ENCODE results near the gene PPP6R1. TPM values are rescaled to one million over a fixed set of nuclear protein-coding genes. Genes with fewer than 3 reads are reported as not detected.

The PPP6R1 gene
- total RNA-seq, 4 donors from 2014 or later, result 14.6 to 47.9 (median 39.6) TPM

DNA sequence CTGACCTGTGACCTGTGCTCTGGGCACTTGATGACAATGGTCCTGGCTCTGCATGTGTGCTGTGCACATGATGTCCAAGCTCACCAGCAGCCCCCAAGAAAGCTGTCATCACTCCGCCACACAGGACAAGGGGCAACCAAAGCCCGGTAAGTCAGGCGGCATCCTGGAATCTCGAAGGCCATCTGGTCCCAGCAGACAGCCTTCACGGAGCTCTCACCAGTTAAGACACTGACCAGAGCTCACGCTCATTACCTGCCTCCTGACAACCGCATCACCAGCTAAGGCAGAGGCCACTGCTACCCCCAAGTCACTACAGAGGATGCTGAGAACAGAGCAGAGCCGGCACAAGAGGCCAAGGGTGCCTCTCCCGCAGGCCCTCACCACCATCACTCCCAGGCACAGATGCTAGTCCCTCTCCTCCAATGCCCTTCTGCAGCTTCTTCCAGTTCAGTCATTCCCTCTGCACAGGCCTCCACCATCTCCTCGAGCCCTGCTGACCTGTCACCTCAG, 10.6 kb downstream of the PPP6R1 start:
- peaks cover 0 to 10% of the 10 kb centered on the region in 2 donors for H3K4me1 ChIP-seq

DNA sequence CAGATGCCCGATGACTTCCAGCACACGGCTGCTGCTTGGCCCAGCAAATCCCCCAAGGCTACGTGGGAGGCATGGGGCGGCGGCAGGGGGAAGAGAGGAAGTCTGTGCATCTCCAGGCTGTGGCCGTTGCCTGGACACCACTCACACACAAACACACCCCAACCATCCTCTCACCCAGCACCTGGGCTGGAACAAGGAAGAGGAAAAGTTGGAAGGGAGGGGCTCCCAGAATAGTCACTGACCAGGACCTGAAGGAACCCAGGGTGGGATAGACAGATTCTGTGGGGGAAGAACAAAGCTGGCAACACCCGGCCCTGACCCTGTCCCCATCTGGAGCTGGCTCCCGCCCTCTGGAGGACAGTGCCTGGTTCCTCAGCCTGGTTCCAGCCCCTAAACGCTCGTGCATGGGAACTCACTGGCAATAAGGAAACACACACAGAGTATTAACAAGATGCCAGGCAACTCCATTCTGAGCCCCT, 11.2 kb downstream of the PPP6R1 start:
- Histone ChIP-seq H3K9me3 (no peaks in the 10 kb centered on the region), H3K4me3 (no peak overlapping the region), H3K36me3 (peaks cover 0 to 41% of the 10 kb centered on the region in 2 donors), H3K27me3 (no peaks in the 10 kb centered on the region), H3K4me1 (peaks cover 0 to 5% of the 10 kb centered on the region in 2 donors), H3K27ac (no peak overlapping the region)
- intact Hi-C loops (cut with DNase I; ENCODE audit: low total_unique reads), result no loop called here
- DNase-seq (no peak), ATAC-seq (no peak)
- in situ Hi-C loops (cut with MboI; ENCODE audit: low sequenced_read_pairs in 4 of 4), result no loop called here
- TF ChIP-seq, protein P1, sequence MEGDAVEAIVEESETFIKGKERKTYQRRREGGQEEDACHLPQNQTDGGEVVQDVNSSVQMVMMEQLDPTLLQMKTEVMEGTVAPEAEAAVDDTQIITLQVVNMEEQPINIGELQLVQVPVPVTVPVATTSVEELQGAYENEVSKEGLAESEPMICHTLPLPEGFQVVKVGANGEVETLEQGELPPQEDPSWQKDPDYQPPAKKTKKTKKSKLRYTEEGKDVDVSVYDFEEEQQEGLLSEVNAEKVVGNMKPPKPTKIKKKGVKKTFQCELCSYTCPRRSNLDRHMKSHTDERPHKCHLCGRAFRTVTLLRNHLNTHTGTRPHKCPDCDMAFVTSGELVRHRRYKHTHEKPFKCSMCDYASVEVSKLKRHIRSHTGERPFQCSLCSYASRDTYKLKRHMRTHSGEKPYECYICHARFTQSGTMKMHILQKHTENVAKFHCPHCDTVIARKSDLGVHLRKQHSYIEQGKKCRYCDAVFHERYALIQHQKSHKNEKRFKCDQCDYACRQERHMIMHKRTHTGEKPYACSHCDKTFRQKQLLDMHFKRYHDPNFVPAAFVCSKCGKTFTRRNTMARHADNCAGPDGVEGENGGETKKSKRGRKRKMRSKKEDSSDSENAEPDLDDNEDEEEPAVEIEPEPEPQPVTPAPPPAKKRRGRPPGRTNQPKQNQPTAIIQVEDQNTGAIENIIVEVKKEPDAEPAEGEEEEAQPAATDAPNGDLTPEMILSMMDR (IDR thresholded peaks at IDR 0.05 in 4 of 5, conservative IDR thresholded peaks at IDR 0.05 in 1 of 5), result no peak
- no peak for TF ChIP-seq POLR2A (IDR thresholded peaks at IDR 0.05)

More for the DNA sequence above, 10.6 kb downstream of the PPP6R1 start:
- in situ Hi-C loops (cut with MboI; ENCODE audit: low sequenced_read_pairs in 4 of 4) (no loop called here), intact Hi-C loops (cut with DNase I; ENCODE audit: low total_unique reads) (no loop called here)
- H3K9me3 ChIP-seq, result no peaks in the 10 kb centered on the region
- peaks cover 0 to 37% of the 10 kb centered on the region in 2 donors for H3K36me3 ChIP-seq
- H3K27me3 ChIP-seq, result no peaks in the 10 kb centered on the region
- TF ChIP-seq, protein P1 (IDR thresholded peaks at IDR 0.05 in 4 of 5, conservative IDR thresholded peaks at IDR 0.05 in 1 of 5), result no peak
- no peak for TF ChIP-seq POLR2A (IDR thresholded peaks at IDR 0.05)
- no peak for DNase-seq
- H3K4me3 ChIP-seq, result no peak overlapping the region
- H3K27ac ChIP-seq, result no peak overlapping the region
- ATAC-seq, result no peak

DNA sequence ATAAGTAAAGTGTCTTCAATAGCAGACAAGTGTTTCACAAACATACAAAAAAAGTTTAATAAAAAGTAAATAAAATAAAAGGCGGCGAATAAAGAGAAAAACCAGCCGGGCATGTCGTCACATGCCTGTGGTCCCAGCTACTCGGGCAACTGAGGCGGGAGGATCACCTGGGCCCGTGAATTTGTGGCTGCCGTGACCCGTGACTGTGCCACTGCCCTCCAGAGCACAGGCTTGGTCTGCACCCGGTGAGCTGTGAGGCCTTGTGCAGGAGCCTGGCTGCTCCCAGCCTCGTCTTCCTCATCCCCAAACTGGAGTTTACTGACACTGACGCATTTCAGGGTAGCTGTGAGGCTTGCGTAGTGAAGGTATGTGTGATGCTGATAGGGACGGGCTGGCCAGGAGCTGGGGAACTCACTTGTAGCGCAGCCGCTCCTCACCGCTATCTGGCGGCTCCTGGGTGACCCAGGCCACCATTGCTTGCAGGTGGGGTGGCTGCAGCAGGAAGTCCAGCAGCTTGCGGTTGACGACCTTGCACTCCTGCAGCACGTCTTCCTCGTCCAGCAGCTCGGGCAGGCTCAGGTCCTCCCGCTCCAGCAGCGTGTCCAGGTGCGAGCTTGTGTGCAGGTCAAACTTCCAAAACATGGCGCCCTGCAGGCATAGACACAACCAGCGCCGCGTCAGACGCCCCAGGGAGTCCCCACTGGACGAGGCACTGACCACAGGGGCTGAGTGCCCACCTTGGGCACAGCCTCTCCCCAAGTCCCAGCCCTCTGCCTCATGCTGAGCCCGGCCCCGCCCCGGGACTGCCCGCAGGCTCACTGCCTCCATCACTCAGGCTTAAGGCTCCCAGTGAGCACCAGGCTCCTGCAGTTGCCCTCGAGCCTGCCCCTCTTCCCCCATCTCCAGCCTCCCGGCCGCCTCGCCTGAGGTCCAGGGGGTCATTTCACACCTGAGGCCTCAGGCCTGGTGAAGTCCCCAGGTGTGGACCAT, 12.1 kb downstream of the PPP6R1 start:
- Histone ChIP-seq H3K4me1 (peaks cover 0 to 2% of the 10 kb centered on the region in 2 donors), H3K27ac (no peak overlapping the region), H3K9me3 (no peaks in the 10 kb centered on the region), H3K4me3 (no peak overlapping the region), H3K27me3 (no peaks in the 10 kb centered on the region), H3K36me3 (peaks cover 3 to 50% of the 10 kb centered on the region in 2 donors)
- ATAC-seq, result no peak
- intact Hi-C loops (cut with DNase I; ENCODE audit: low total_unique reads) (no loop called here), in situ Hi-C loops (cut with MboI; ENCODE audit: low sequenced_read_pairs in 4 of 4) (no loop called here)
- no peak for DNase-seq
- TF ChIP-seq, protein P1 (IDR thresholded peaks at IDR 0.05 in 4 of 5, conservative IDR thresholded peaks at IDR 0.05 in 1 of 5), result no peak
- TF ChIP-seq POLR2A (IDR thresholded peaks at IDR 0.05), result no peak

DNA sequence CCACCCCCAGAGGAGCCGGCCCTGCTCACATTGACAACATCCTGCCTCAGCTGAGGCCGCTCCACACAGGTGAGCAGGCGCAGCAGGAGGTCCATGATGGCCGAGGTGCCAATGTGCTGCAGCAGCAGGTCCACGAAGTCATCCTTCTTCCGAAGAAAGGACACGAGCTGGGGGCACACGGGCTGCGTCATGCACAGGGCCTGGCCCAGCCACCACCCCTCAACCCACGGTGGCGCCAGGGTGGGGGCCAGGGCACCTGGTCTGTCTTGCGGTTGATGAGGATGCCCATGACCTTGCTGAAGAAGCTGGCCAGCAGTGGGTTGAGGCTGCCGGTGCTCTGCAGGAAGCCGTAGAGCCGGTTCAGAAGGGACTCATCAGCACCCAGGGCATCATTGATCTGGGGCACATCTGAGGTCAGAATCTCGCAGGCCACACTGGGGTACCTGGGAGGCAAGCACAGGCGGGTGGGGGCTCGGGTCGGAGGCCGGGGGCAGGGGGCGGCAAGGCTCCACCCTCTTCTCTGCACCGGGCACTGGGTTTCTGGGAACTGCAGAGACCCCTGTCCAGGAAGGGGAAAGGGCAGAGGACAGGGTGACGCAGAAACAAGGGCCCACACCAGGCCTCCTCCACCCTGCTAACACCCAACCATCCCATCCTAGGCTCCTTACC, 13.4 kb downstream of the PPP6R1 start:
- TF ChIP-seq, protein P1 (IDR thresholded peaks at IDR 0.05 in 4 of 5, conservative IDR thresholded peaks at IDR 0.05 in 1 of 5), result no peak
- TF ChIP-seq POLR2A (IDR thresholded peaks at IDR 0.05), result no peak
- no peak for DNase-seq
- Histone ChIP-seq H3K36me3 (peaks cover 3 to 64% of the 10 kb centered on the region in 2 donors), H3K4me3 (no peak overlapping the region), H3K27ac (no peak overlapping the region), H3K9me3 (no peaks in the 10 kb centered on the region), H3K4me1 (no peaks in the 10 kb centered on the region), H3K27me3 (no peaks in the 10 kb centered on the region)
- ATAC-seq, result no peak
- intact Hi-C loops (cut with DNase I; ENCODE audit: low total_unique reads) (no loop called here), in situ Hi-C loops (cut with MboI; ENCODE audit: low sequenced_read_pairs in 4 of 4) (no loop called here)

Measured in gastrocnemius medialis (tissue), 4 donors.